Panc1 (cell line): ENCODE data around the gene RELB.
"Not testable (repeated sequence)": the region's sequence is repeated elsewhere in the genome, so short reads cannot be mapped to it uniquely, and the experiment has no call there.

ENCODE experiments used
- CTCF ChIP-seq: fragments of 450-650 bp; IDR thresholded peaks from 2 replicates; pipeline ENCODE4 v1.5.1; 2017; ENCODE audit warnings: mild to moderate bottlenecking
- POLR2AphosphoS5 ChIP-seq: IDR thresholded peaks from 2 replicates; pipeline ENCODE4 v1.6.1; 2012; ENCODE audit warnings: mild to moderate bottlenecking, low read depth, low read length, moderate library complexity
- REST ChIP-seq, 2 experiments: IDR thresholded peaks; 2 replicates each; pipeline ENCODE4 v1.6.1; 2011 to 2012; ENCODE audit warnings: low read depth in 2 of 2, control low read depth in 1 of 2, low read length in 1 of 2, mild to moderate bottlenecking in 1 of 2, moderate library complexity in 1 of 2; ENCODE audit not compliant: insufficient read depth in 1 of 2
- SIN3A ChIP-seq: IDR thresholded peaks from 2 replicates; pipeline ENCODE4 v1.6.1; 2012; ENCODE audit warnings: low read depth, mild to moderate bottlenecking, low read length, moderate library complexity, borderline replicate concordance; ENCODE audit not compliant: insufficient read depth
- TCF7L2 ChIP-seq: IDR thresholded peaks from 2 replicates; pipeline ENCODE4 v1.6.1; 2011; ENCODE audit warnings: mild to moderate bottlenecking, low read depth, low read length, inconsistent platforms

GRCh38 chr19:45000665-45001064, 599 bp upstream of the RELB start:
- not testable (repeated sequence) for TF ChIP-seq CTCF; SIN3A; POLR2AphosphoS5; REST (IDR thresholded peaks at IDR 0.05; ENCODE audit: insufficient read depth in 1 of 2, low read depth in 2 of 2, low read length in 1 of 2); TCF7L2
